Stimulated activated CD8-positive, alpha-beta memory T cell treated with anti-CD3 and anti-CD28 coated beads, Interleukin-12 subunit alpha, Interleukin-12 subunit beta, amount 100 ng/mL, for 24 hours (primary cell): ENCODE data around the gene ZMAT5.

Experiments used
- DNase-seq: peaks from one replicate; pipeline ENCODE4 v3.0.0-alpha.2; 2020; ENCODE audit errors: extremely low read depth

The ZMAT5 gene

GRCh38 chr22:29753808-29754657 lies 12.8 kb downstream of the ZMAT5 start:
- no peak for DNase-seq

- no peak for DNase-seq
Observed at GRCh38 chr22:29751669-29752068, 15.1 kb downstream of the ZMAT5 start.

- no peak for DNase-seq
Observed at GRCh38 chr22:29750559-29751538, 16.0 kb downstream of the ZMAT5 start.

- DNase-seq = no peak
Observed at GRCh38 chr22:29750029-29750428, 16.8 kb downstream of the ZMAT5 start.

- no peak for DNase-seq
Observed at GRCh38 chr22:29748248-29748893, 18.4 kb downstream of the ZMAT5 start.

- no peak for DNase-seq
Observed at GRCh38 chr22:29747832-29748231, 19.0 kb downstream of the ZMAT5 start.

GRCh38 chr22:29744902-29745301 lies 21.9 kb downstream of the ZMAT5 start:
- DNase-seq = no peak

GRCh38 chr22:29742326-29742725 lies 24.5 kb downstream of the ZMAT5 start:
- no peak for DNase-seq

GRCh38 chr22:29741926-29742325 lies 24.9 kb downstream of the ZMAT5 start:
- DNase-seq = no peak

GRCh38 chr22:29740216-29740615 lies 26.6 kb downstream of the ZMAT5 start:
- DNase-seq = no peak

GRCh38 chr22:29739346-29739875 lies 27.4 kb downstream of the ZMAT5 start:
- DNase-seq = no peak

GRCh38 chr22:29738118-29738815 lies 28.5 kb downstream of the ZMAT5 start:
- no peak for DNase-seq

GRCh38 chr22:29737251-29738117 lies 29.3 kb downstream of the ZMAT5 start:
- DNase-seq = no peak

- DNase-seq = no peak
Observed at GRCh38 chr22:29735416-29735815, 31.4 kb downstream of the ZMAT5 start.

- no peak for DNase-seq
Observed at GRCh38 chr22:29734838-29735237, 32.0 kb downstream of the ZMAT5 start.

GRCh38 chr22:29734406-29734805 lies 32.4 kb downstream of the ZMAT5 start:
- DNase-seq = no peak

- DNase-seq = no peak
Observed at GRCh38 chr22:29733362-29734201, 33.2 kb downstream of the ZMAT5 start.

- DNase-seq = no peak
Observed at GRCh38 chr22:29732883-29733282, 33.9 kb downstream of the ZMAT5 start.
